Testis (tissue), 2 donors: Measurements from ENCODE around the gene CEP85.

Experiments
- CTCF ChIP-seq, 3 experiments: fragments of 450-650 bp in 2 of 3; fragments of 200-600 bp in 1 of 3; sonication (generic) in 1 of 3; IDR thresholded peaks; one replicate each; pipeline ENCODE4 v1.5.1; 2016 to 2019; ENCODE audit warnings: antibody characterized with exemption in 3 of 3, mild to moderate bottlenecking in 2 of 3, moderate library complexity in 1 of 3
- POLR2A ChIP-seq: fragments of 450-650 bp; IDR thresholded peaks from one replicate; pipeline ENCODE4 v1.6.1; 2017; ENCODE audit warnings: antibody characterized with exemption, mild to moderate bottlenecking, moderate library complexity

GRCh38 chr1:26283279-26283853 is 49.4 kb downstream of the CEP85 start:
- no peak for TF ChIP-seq CTCF (IDR thresholded peaks at IDR 0.05)
- no peak for TF ChIP-seq POLR2A
